HepG2 (cell line): ENCODE measurements around the gene PEX7. TPM values are rescaled to one million over a fixed set of nuclear protein-coding genes. Genes with fewer than 3 reads are reported as not detected.
"Not testable (repeated sequence)": the region's sequence is repeated elsewhere in the genome, so short reads cannot be mapped to it uniquely, and the experiment has no call there.

Experiments
- ATAC-seq: fragments of 200-7000 bp; cut with Tn5 transposase; 3 replicates; pipeline ENCODE4 v1.9.1; 2020; ENCODE audit warnings: mild to moderate bottlenecking, moderate library complexity
- BruUV-seq: library from RNA; stranded (reverse); fragments of 400-500 nt; replicated peaks from 2 replicates; lab custom pipeline; 2021; lab: Mats Ljungman, UMichigan
- CTCF ChIA-PET: fragments of 300-600 bp; formaldehyde crosslinking; extraction: SDS; loops from one replicate; lab custom pipeline; 2021; ENCODE audit warnings: low total read pairs, inconsistent platforms, low intra/inter-chr PET ratio; lab: Yijun Ruan, JAX
- POLR2A ChIA-PET: fragments of 350-600 bp; sonication (Branson Sonifier 250); formaldehyde crosslinking; loops from one replicate; lab custom pipeline; 2020; ENCODE audit warnings: antibody characterized with exemption, inconsistent platforms; lab: Yijun Ruan, JAX
- DNase-seq: peaks from one replicate; pipeline ENCODE4 v3.0.0-alpha.2; 2015; ENCODE audit warnings: low spot score
- FAIRE-seq: peaks from 3 replicates; lab custom pipeline; 2011; peaks lifted over from hg19 to GRCh38; lab: Jason Lieb, UNC
- H2AFZ ChIP-seq: one replicate; pipeline ENCODE4 v1.6.1; 2011; ENCODE audit warnings: low read length, inconsistent platforms
- H3K27ac ChIP-seq: fragments of 300-600 bp; 3 replicates; pipeline ENCODE4 v1.8.0; 2011; ENCODE audit warnings: mixed run types, mild to moderate bottlenecking, mixed read lengths, low read length, inconsistent platforms; ENCODE audit not compliant: insufficient read depth; ENCODE audit errors: extremely low read length
- H3K27me3 ChIP-seq, 2 experiments: fragments of 200-600 bp in 1 of 2; 2 replicates in 1 of 2; 3 replicates in 1 of 2; pipeline versions ENCODE4 v1.6.0 to v1.8.0; 2011; ENCODE audit warnings: low read length in 2 of 2, mild to moderate bottlenecking in 2 of 2, moderate library complexity in 2 of 2, inconsistent platforms in 1 of 2; ENCODE audit not compliant: insufficient read depth in 2 of 2, control insufficient read depth in 1 of 2
- H3K36me3 ChIP-seq, 2 experiments: fragments of 200-600 bp in 1 of 2; replicated peaks in 1 of 2; 2 replicates in 1 of 2; 3 replicates in 1 of 2; pipeline versions ENCODE4 v1.5.1 to v1.8.0; 2011; ENCODE audit warnings: low read length in 2 of 2, inconsistent platforms in 1 of 2; ENCODE audit not compliant: insufficient read depth in 2 of 2, control insufficient read depth in 1 of 2
- H3K4me1 ChIP-seq: 2 replicates; pipeline ENCODE4 v1.5.1; 2012; ENCODE audit warnings: low read length, inconsistent platforms; ENCODE audit not compliant: insufficient read depth
- H3K4me2 ChIP-seq: 2 replicates; pipeline ENCODE4 v1.6.0; 2011; ENCODE audit warnings: low read depth, low read length, inconsistent platforms
- H3K4me3 ChIP-seq, 3 experiments: fragments of 200-600 bp in 1 of 3; sonication (generic), shearing (Covaris generic) in 1 of 3; replicated peaks in 1 of 3; 2 replicates each; pipeline ENCODE4 v1.5.1; 2011 to 2016; ENCODE audit warnings: low read length in 3 of 3, inconsistent platforms in 2 of 3, low read depth in 2 of 3, mild to moderate bottlenecking in 2 of 3, control low read depth in 1 of 3, mixed read lengths in 1 of 3; ENCODE audit not compliant: insufficient read depth in 1 of 3
- H3K79me2 ChIP-seq: one replicate; pipeline ENCODE4 v1.6.1; 2011; ENCODE audit warnings: low read length, inconsistent platforms; ENCODE audit not compliant: insufficient read depth
- H3K9ac ChIP-seq: 2 replicates; pipeline ENCODE4 v1.6.0; 2011; ENCODE audit warnings: mild to moderate bottlenecking, low read depth, low read length, inconsistent platforms; ENCODE audit not compliant: insufficient read depth
- H3K9me3 ChIP-seq: 2 replicates; pipeline ENCODE4 v1.5.1; 2012; ENCODE audit warnings: mild to moderate bottlenecking, low read length
- H4K20me1 ChIP-seq: 2 replicates; pipeline ENCODE4 v1.6.0; 2011; ENCODE audit warnings: inconsistent platforms, mild to moderate bottlenecking, low read length, moderate library complexity; ENCODE audit not compliant: insufficient read depth
- ARHGAP35 ChIP-seq: sonication (generic); formaldehyde crosslinking; IDR thresholded peaks from 2 replicates; pipeline ENCODE4 v1.9.0; 2022; ENCODE audit warnings: mild to moderate bottlenecking, inconsistent platforms, moderate library complexity, missing genetic modification reagents, borderline replicate concordance
- MAFF ChIP-seq: IDR thresholded peaks from 2 replicates; pipeline ENCODE4 v1.6.1; 2011; ENCODE audit warnings: low read depth, low read length, improper control_type of control experiment
- MAFK ChIP-seq, 2 experiments: IDR thresholded peaks in 1 of 2; conservative IDR thresholded peaks in 1 of 2; 2 replicates each; pipeline ENCODE4 v1.6.1; 2011; ENCODE audit warnings: improper control_type of control experiment in 2 of 2, low read length in 2 of 2
- ZNF354B ChIP-seq: sonication (generic); formaldehyde crosslinking; IDR thresholded peaks from 2 replicates; pipeline ENCODE4 v1.8.0; 2022; ENCODE audit warnings: mild to moderate bottlenecking, missing genetic modification reagents
- WGBS: methylation state at CpG from one replicate; pipeline ENCODE4 v1.1.6; 2017; ENCODE audit warnings: low lambda C conversion rate; 5-methylcytosine and 5-hydroxymethylcytosine counted together
- in situ Hi-C: cut with HindIII; loops from 2 replicates; pipeline ENCODE4 v1.10.0; 2017; ENCODE audit warnings: low pct_unique_long_range_greater_than_20kb; ENCODE audit not compliant: extremely low pct_ligation_motif_present
- intact Hi-C: fragments of 100-400 bp; cut with micrococcal nuclease; formaldehyde crosslinking; loops from one replicate; pipeline ENCODE4 v1.10.0; 2022; ENCODE audit not compliant: unreplicated experiment
- polyA plus RNA-seq, 8 experiments: library from polyadenylated mRNA; depleted of rRNA in 3 of 8; stranded (reverse) in 7 of 8; unstranded in 1 of 8; fragments of >200 nt; fragmentation: Illumina TruSeq in 4 of 8; extraction: Trizol in 4 of 8; gene quantifications; 2 replicates each; pipeline versions ENCODE4 v1.2.1 to v1.2.3, GENCODE V29; 2011 to 2016; ENCODE audit warnings: low read depth in 4 of 8, missing spikeins in 1 of 8, mixed read lengths in 1 of 8; ENCODE audit not compliant: insufficient read depth in 1 of 8
- total RNA-seq, 5 experiments: library from RNA; depleted of rRNA; stranded (reverse); fragments of >200 nt; fragmentation: Illumina TruSeq; extraction: Trizol; gene quantifications; 2 replicates each; pipeline ENCODE4 v1.2.3, GENCODE V29; 2016; ENCODE audit warnings: low read depth in 1 of 5

PEX7 gene
- total and polyA plus RNA-seq, 2 of the 13 experiments (the other 11 are each of a cell fraction or from before 2014, with no cell fraction given) = 0.04 to 0.53 TPM

- in situ Hi-C loops (loop anchor here (25.0 kb wide), 1 partner anchor 264 kb away; no protein-coding TSS in a partner anchor), intact Hi-C loops (no loop called here)
- CTCF ChIA-PET = no interaction called here
- Histone ChIP-seq H3K4me3 (no peak overlapping the region), H3K4me1 (no peaks in the 10 kb centered on the region), H4K20me1 (no peaks in the 10 kb centered on the region), H3K79me2 (no peaks in the 10 kb centered on the region), H3K27ac (no peak overlapping the region), H3K4me2 (no peak overlapping the region), H3K9ac (no peak overlapping the region), H3K27me3 (peaks cover 0 to 12% of the 10 kb centered on the region in 2 experiments; a peak in 1 of 5 replicates), H3K36me3 (no peaks in the 10 kb centered on the region), H3K9me3 (no peaks in the 10 kb centered on the region), H2AFZ (no peak overlapping the region)
- no peak for ATAC-seq
- POLR2A ChIA-PET = no interaction called here
- DNase-seq = no peak
- BruUV-seq = no TSS peak
- FAIRE-seq = no peak
- 42% methylated on average over 5 of the region's 5 CpGs for WGBS
- peak; percentile 58 to 75; a peak in 3 of 4 replicates for TF ChIP-seq MAFK (conservative IDR thresholded peaks at IDR 0.05 in 1 of 2, IDR thresholded peaks at IDR 0.05 in 1 of 2; ENCODE audit: low read length in 2 of 2)
- TF ChIP-seq ARHGAP35 (CRISPR knock-in tag) = no peak
- TF ChIP-seq MAFF = peak; percentile 63
- no peak for TF ChIP-seq ZNF354B (CRISPR knock-in tag)
These were observed 78.9 kb downstream of the PEX7 start for GRCh38 chr6:136901212-136901784.

- H3K4me2 ChIP-seq, H4K20me1 ChIP-seq, H3K79me2 ChIP-seq, CTCF ChIA-PET, H3K9ac ChIP-seq, H2AFZ ChIP-seq, H3K9me3 ChIP-seq, DNase-seq, POLR2A ChIA-PET, H3K4me3 ChIP-seq, ATAC-seq, H3K27ac ChIP-seq, FAIRE-seq, BruUV-seq, intact Hi-C loops, H3K4me1 ChIP-seq, H3K36me3 ChIP-seq: not testable (repeated sequence)
- in situ Hi-C loops = loop anchor here (25.0 kb wide), 1 partner anchor 267 kb away; no protein-coding TSS in a partner anchor
- WGBS = 24% methylated on average over 3 of the region's 3 CpGs
- H3K27me3 ChIP-seq = peaks cover 0 to 12% of the 10 kb centered on the region in 2 experiments; a peak in 1 of 5 replicates
These were observed 82.1 kb downstream of the PEX7 start for GRCh38 chr6:136904477-136904876.
